Measurements from ENCODE around the gene VLDLR. TPM values are rescaled to one million over a fixed set of nuclear protein-coding genes. Genes with fewer than 3 reads are reported as not detected.
A peak's percentile ranks its signal among the peaks of the same experiment; 100 is the strongest.

The VLDLR gene
- total and polyA plus RNA-seq, 4 donors, result 28.5 to 35.4 (median 32.5) TPM

DNA sequence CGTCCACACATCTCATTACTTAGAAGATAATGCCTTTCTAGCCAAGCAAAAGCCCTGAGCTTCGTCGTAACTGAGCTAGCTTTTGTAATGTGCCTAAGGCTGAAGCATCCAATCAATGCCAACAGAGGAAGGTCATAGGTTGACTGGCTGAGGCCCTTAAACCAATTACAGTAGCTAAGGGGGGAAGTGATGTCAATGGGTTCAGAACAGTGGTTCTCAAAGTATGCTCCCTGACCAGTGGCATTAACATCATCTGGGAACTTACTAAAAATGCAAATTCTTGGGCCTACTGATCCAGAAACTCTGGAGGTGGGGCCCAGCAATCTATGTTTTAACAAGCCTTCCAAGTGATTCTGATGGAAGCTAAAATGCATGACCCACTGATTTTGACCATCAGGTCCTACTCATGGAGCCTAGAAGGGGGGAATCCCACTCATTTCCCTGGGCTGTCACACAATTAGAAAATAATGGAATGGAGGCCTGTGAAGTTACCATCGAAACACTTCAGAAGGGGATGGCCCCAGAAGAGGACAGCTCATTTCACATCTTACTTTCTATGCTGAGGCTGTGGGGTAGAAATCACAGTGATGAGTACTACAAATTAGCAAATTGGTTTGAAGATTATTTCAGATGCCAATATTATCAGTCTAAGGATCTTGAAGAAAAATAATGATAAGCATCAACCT lies 4.8 kb upstream of the VLDLR start:
- Histone ChIP-seq H3K4me1 (ENCODE audit: control insufficient read depth, insufficient read depth, low read length) (peaks cover 4% of the 10 kb centered on the region), H3K4me3 (ENCODE audit: low read depth, low read length) (no peak overlapping the region), H3K27me3 (ENCODE audit: control insufficient read depth, insufficient read depth, low read length) (no peaks in the 10 kb centered on the region), H3K27ac (ENCODE audit: low read depth, low read length) (no peak overlapping the region), H3K9me3 (ENCODE audit: control insufficient read depth, insufficient read depth, low read length) (no peaks in the 10 kb centered on the region), H3K36me3 (ENCODE audit: control insufficient read depth, insufficient read depth, low read length) (no peaks in the 10 kb centered on the region)
- WGBS (ENCODE audit: insufficient coverage), result no CpG with 5 or more reads among the region's 4 CpGs
- DNase-seq (ENCODE audit: low read depth in 4 of 6, low spot score in 6 of 6), result no peak

- no peaks in the 10 kb centered on the region for H3K36me3 ChIP-seq (ENCODE audit: control insufficient read depth, insufficient read depth, low read length)
- no peaks in the 10 kb centered on the region for H3K27me3 ChIP-seq (ENCODE audit: control insufficient read depth, insufficient read depth, low read length)
- no peak overlapping the region for H3K4me3 ChIP-seq (ENCODE audit: low read depth, low read length)
- H3K4me1 ChIP-seq (ENCODE audit: control insufficient read depth, insufficient read depth, low read length), result peaks cover 10% of the 10 kb centered on the region
- no peaks in the 10 kb centered on the region for H3K9me3 ChIP-seq (ENCODE audit: control insufficient read depth, insufficient read depth, low read length)
- no peak for DNase-seq (ENCODE audit: low read depth in 4 of 6, low spot score in 6 of 6)
- no CpG with 5 or more reads among the region's 1 CpG for WGBS (ENCODE audit: insufficient coverage)
- no peak overlapping the region for H3K27ac ChIP-seq (ENCODE audit: low read depth, low read length)
These were observed 3.3 kb upstream of the VLDLR start for GRCh38 chr9:2618289-2618688.

GRCh38 chr9:2620919-2621721 lies 467 bp upstream of the VLDLR start:
- peak; percentile 56 to 94 (median 68) for DNase-seq (ENCODE audit: low read depth in 4 of 6, low spot score in 6 of 6)
- peak overlapping the region; percentile 82 for H3K4me3 ChIP-seq (ENCODE audit: low read depth, low read length)
- WGBS (ENCODE audit: insufficient coverage), result under 1% methylated on average over 57 of the region's 66 CpGs
- no peaks in the 10 kb centered on the region for H3K9me3 ChIP-seq (ENCODE audit: control insufficient read depth, insufficient read depth, low read length)
- H3K4me1 ChIP-seq (ENCODE audit: control insufficient read depth, insufficient read depth, low read length), result peaks cover 13% of the 10 kb centered on the region
- H3K27ac ChIP-seq (ENCODE audit: low read depth, low read length), result peak overlapping the region; percentile 78
- no peaks in the 10 kb centered on the region for H3K36me3 ChIP-seq (ENCODE audit: control insufficient read depth, insufficient read depth, low read length)
- H3K27me3 ChIP-seq (ENCODE audit: control insufficient read depth, insufficient read depth, low read length), result no peaks in the 10 kb centered on the region

GRCh38 chr9:2622461-2623287 lies 1.1 kb downstream of the VLDLR start:
- peaks cover 13% of the 10 kb centered on the region for H3K4me1 ChIP-seq (ENCODE audit: control insufficient read depth, insufficient read depth, low read length)
- WGBS (ENCODE audit: insufficient coverage), result 0% methylated on average over 64 of the region's 82 CpGs
- no peaks in the 10 kb centered on the region for H3K9me3 ChIP-seq (ENCODE audit: control insufficient read depth, insufficient read depth, low read length)
- peak overlapping the region; percentile 74 for H3K27ac ChIP-seq (ENCODE audit: low read depth, low read length)
- peak overlapping the region; percentile 82 for H3K4me3 ChIP-seq (ENCODE audit: low read depth, low read length)
- H3K27me3 ChIP-seq (ENCODE audit: control insufficient read depth, insufficient read depth, low read length), result no peaks in the 10 kb centered on the region
- DNase-seq (ENCODE audit: low read depth in 4 of 6, low spot score in 6 of 6), result peak; percentile 24 to 81 (median 49)
- no peaks in the 10 kb centered on the region for H3K36me3 ChIP-seq (ENCODE audit: control insufficient read depth, insufficient read depth, low read length)

DNA sequence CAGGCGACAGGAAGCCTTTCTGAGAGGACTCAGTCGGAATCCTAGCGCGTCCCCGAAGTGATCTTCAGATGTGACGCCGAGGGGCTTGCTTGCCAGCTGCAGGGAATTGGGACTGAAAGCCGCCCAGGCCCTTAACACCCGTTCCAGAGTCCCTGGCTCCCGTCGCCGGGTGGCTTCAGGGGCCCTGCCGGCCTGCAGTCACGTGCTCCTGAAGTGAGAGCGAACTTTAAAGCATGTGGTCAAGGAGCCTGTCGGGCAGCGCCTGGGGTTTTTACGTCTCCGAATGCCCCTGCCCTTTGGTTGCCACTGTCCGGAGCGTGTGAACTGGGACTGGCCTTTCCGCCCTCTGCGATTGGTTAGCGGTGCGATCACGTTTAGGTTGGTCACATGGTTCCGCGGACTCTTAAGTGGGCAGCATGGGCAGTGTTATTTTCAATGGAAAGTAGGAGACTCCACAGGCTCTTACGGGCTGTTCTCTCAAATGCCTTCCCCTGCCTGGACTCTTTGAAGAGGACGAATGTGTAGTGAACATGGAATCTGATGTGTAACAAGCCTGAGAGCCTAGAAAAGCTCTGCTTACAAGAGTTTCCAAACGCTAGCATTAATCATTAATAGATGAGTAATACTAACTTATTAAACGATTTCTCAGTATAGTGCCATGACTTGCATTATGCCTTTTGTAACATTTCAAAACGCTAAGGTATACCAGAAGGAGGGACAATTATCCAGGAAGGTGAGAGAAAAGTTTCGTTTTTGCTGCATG lies 1.9 kb downstream of the VLDLR start:
- Histone ChIP-seq H3K9me3 (ENCODE audit: control insufficient read depth, insufficient read depth, low read length) (no peaks in the 10 kb centered on the region), H3K36me3 (ENCODE audit: control insufficient read depth, insufficient read depth, low read length) (no peaks in the 10 kb centered on the region), H3K4me1 (ENCODE audit: control insufficient read depth, insufficient read depth, low read length) (peaks cover 13% of the 10 kb centered on the region), H3K27me3 (ENCODE audit: control insufficient read depth, insufficient read depth, low read length) (no peaks in the 10 kb centered on the region), H3K27ac (ENCODE audit: low read depth, low read length) (peak overlapping the region; percentile 74), H3K4me3 (ENCODE audit: low read depth, low read length) (peak overlapping the region; percentile 82)
- peak in 5 of 6 donors; percentile 36 to 84 (median 39) for DNase-seq (ENCODE audit: low read depth in 4 of 6, low spot score in 6 of 6)
- under 1% methylated on average over 30 of the region's 34 CpGs for WGBS (ENCODE audit: insufficient coverage)

GRCh38 chr9:2624051-2624682 lies 2.6 kb downstream of the VLDLR start:
- H3K27ac ChIP-seq (ENCODE audit: low read depth, low read length), result no peak overlapping the region
- DNase-seq (ENCODE audit: low read depth in 4 of 6, low spot score in 6 of 6), result no peak
- 100% methylated on average over 1 of the region's 1 CpG for WGBS (ENCODE audit: insufficient coverage)
- peaks cover 13% of the 10 kb centered on the region for H3K4me1 ChIP-seq (ENCODE audit: control insufficient read depth, insufficient read depth, low read length)
- H3K4me3 ChIP-seq (ENCODE audit: low read depth, low read length), result peak overlapping the region; percentile 82
- no peaks in the 10 kb centered on the region for H3K9me3 ChIP-seq (ENCODE audit: control insufficient read depth, insufficient read depth, low read length)
- H3K27me3 ChIP-seq (ENCODE audit: control insufficient read depth, insufficient read depth, low read length), result no peaks in the 10 kb centered on the region
- H3K36me3 ChIP-seq (ENCODE audit: control insufficient read depth, insufficient read depth, low read length), result no peaks in the 10 kb centered on the region

GRCh38 chr9:2625427-2625826 lies 3.8 kb downstream of the VLDLR start:
- Histone ChIP-seq H3K4me3 (ENCODE audit: low read depth, low read length) (no peak overlapping the region), H3K9me3 (ENCODE audit: control insufficient read depth, insufficient read depth, low read length) (no peaks in the 10 kb centered on the region), H3K27me3 (ENCODE audit: control insufficient read depth, insufficient read depth, low read length) (no peaks in the 10 kb centered on the region), H3K27ac (ENCODE audit: low read depth, low read length) (no peak overlapping the region), H3K36me3 (ENCODE audit: control insufficient read depth, insufficient read depth, low read length) (no peaks in the 10 kb centered on the region), H3K4me1 (ENCODE audit: control insufficient read depth, insufficient read depth, low read length) (peaks cover 13% of the 10 kb centered on the region)
- 94% methylated on average over 2 of the region's 4 CpGs for WGBS (ENCODE audit: insufficient coverage)
- no peak for DNase-seq (ENCODE audit: low read depth in 4 of 6, low spot score in 6 of 6)

GRCh38 chr9:2628919-2629318 lies 7.3 kb downstream of the VLDLR start:
- WGBS (ENCODE audit: insufficient coverage), result 97% methylated on average over 4 of the region's 5 CpGs
- Histone ChIP-seq H3K27me3 (ENCODE audit: control insufficient read depth, insufficient read depth, low read length) (no peaks in the 10 kb centered on the region), H3K4me3 (ENCODE audit: low read depth, low read length) (no peak overlapping the region), H3K4me1 (ENCODE audit: control insufficient read depth, insufficient read depth, low read length) (no peaks in the 10 kb centered on the region), H3K27ac (ENCODE audit: low read depth, low read length) (no peak overlapping the region), H3K9me3 (ENCODE audit: control insufficient read depth, insufficient read depth, low read length) (no peaks in the 10 kb centered on the region), H3K36me3 (ENCODE audit: control insufficient read depth, insufficient read depth, low read length) (no peaks in the 10 kb centered on the region)
- DNase-seq (ENCODE audit: low read depth in 4 of 6, low spot score in 6 of 6), result no peak
